Kidney capillary endothelial cell (primary cell): ENCODE results near the gene PALM.

Experiments used
- DNase-seq: peaks from one replicate; pipeline ENCODE4 v3.0.0-alpha.2; 2018; ENCODE audit warnings: low spot score

The PALM gene

DNA sequence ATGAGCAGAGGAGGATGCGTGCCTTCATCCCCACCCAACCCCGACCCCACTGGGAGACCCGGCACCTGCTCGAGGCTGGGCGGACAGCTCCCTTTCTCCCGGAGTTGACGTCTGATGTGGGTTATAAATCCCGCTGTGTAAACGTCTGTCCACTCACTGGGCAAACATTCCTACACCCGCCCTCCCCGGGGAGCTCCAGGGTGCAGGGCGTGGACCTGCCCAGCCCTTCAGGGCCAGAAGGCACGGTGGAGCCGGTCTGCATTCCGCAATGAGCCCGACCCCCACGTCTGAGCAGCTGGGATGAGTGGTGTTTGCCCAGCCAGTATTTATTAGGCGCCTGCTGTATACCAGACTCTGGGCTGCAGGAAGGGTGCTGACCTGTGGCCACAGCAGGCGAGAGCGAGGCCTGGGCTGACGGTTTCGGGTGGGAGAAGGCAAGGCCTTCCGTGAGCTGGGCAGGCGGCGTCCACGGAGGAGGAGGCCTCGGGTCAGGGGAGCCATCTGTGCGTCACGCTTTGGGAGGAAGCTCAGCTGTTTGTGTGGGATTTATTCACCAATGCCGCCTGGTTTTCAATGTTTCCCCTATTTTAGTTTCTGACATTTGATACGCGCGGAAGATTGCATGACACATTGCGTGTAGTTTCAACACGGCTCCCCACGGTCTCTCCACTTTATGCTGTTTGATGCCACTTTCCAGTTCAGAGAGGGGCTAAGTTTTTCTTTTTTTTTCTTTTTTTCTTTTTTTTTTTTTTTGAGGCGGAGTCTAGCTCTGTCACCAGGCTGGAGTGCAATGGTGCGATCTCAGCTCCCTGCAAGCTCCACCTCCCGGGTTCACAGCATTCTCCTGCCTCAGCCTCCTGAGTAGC lies 44.1 kb downstream of the PALM start:
- no peak for DNase-seq

DNA sequence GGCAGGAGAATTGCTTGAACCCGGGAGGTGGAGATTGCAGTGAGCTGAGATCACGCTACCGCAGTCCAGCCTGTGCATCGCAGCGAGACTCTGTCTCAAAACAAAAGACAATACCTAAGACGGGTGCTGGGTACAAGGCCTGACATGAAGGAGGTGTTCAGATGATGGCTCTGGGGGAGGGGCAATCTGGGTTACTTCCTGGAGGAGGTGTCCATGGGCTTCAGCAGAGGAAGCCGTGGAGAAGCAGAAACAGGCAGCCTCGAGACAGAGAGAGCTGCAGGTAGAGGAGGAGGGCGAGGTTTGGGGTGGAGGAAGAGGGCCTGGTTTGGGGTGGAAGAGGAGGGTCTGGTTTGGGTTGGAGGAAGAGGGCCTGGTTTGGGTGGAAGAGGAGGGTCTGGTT lies 45.8 kb downstream of the PALM start:
- DNase-seq, result no peak

DNA sequence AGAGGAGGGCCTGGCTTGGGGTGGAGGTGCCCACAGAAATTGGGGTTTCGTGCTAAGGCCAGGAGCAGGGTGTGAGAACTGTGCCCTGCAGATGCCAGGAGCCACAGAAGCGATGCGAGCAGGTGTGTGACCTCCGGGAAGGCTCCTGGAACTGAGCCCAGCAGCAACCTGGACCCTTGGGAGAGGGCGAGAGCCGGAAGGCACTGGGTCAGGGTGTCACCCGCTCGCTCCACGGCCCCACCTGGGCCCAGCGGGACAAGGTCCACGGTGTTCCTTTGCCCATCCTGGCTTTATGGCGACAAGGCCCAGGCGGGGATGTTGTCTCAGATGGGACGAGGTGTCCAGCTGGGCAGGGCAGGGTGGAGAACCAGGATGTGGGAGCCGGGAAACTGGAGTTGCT lies 46.3 kb downstream of the PALM start:
- no peak for DNase-seq

- DNase-seq, result peak; percentile 33
Measured at GRCh38 chr19:756236-756635, 47.5 kb downstream of the PALM start.

- no peak for DNase-seq
Measured at GRCh38 chr19:756821-757688, 48.3 kb downstream of the PALM start.

GRCh38 chr19:757811-758668 lies 49.3 kb downstream of the PALM start:
- no peak for DNase-seq

DNA sequence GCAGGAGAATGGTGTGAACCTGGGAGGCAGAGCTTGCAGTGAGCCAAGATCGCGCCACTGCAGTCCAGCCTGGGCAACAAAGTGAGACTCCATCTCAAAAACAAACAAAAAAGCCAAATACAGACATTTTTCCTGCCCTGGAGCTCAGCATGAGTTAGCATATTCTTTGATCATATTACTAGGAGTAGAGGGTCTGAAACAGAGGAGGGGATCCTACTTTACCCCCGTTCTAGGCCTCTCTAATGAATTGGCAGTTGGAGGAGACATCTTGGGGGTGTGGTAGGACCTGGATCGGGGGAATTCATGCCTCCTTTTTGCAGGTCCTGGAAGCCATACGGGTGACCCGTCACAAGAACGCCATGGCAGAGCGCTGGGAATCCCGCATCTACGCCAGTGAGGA lies 54.4 kb downstream of the PALM start:
- DNase-seq, result no peak

- no peak for DNase-seq
Measured at GRCh38 chr19:763869-764268, 55.1 kb downstream of the PALM start.

DNA sequence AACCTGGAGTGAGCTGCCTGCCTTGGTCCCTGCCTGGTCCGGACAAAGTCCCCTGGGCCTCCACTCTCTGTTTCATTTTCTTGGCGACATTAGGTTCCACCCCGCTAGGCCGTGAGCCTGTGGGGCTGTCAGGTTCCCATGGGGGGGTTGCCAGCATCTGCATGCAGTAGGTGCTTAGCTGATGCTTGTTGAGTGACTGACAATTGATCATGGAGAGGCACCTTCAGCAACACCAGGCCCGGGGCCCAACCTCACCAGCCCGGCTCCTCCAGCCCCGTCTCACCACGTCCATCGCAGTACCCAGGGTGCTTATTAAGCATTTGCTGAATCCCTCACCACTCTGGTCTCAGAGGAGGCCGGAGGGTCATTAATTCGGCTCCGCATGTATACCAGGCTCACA lies 55.6 kb downstream of the PALM start:
- no peak for DNase-seq

GRCh38 chr19:765179-765738 lies 56.5 kb downstream of the PALM start:
- DNase-seq, result no peak

- peak; percentile 23 for DNase-seq
Measured at GRCh38 chr19:768424-768823, 59.7 kb downstream of the PALM start.

DNA sequence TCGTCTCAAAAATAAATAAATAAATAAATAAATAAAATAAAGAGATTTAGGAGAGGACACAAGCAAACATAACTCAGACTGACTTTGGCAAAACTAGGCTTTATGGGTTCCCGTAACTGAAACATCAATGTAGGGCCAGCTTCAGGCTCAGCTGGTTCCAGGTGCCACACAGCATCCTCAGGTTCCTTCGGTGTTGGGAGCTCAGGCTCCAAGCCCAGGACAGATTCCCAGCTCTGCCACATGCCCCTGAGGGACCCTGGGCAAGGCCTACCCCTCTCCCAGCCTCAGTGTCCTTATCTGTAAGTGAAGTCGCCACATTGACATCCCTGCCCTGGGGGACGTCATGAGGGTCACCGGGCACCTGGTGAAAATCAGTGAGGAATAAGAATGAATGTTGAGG lies 60.9 kb downstream of the PALM start:
- no peak for DNase-seq

GRCh38 chr19:771332-771785 lies 62.6 kb downstream of the PALM start:
- DNase-seq, result peak; percentile 75

DNA sequence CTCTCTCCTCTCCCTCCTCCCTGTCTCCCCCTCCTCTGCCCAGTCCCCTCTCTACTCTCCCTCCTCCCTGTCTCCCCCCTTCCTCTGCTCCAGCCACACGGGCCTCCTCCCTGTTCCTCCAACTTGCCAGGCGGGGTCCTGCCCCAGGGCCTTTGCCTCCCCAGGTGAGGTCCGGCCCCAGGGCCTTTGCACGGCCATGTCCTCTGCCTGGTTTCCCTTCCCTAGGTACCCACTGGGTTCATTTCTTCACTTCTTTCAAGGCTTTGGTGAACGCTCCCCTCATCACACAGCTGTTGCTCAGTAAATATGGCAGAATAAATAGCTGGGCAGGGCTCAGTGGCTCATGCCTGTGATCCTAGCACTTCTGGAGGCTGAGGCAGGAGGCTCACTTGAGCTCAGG lies 63.3 kb downstream of the PALM start:
- DNase-seq, result no peak

GRCh38 chr19:772730-773436 lies 64.1 kb downstream of the PALM start:
- DNase-seq, result no peak

- DNase-seq, result no peak
Measured at GRCh38 chr19:776549-776948, 67.8 kb downstream of the PALM start.

- DNase-seq, result peak; percentile 53
Measured at GRCh38 chr19:778910-779653, 70.3 kb downstream of the PALM start.

DNA sequence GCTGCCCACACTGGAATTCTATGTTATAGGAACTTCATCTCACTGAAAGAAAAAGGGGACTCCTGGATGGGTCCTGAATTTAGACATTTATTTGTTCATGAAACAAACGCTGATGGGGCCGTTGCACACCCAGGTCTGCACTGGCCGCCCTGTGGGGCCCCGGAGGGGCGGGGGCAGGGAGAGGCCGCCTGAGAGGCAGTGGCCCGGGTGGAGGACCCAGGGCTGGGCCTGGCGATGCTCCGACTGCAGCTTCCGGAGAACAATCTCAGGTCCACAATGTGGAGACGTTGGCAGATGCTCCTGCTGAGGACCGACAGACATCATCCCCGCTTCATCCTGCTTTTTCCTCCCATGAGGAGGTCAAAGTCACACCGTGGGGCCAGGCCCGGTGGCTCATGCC lies 72.2 kb downstream of the PALM start:
- no peak for DNase-seq

- DNase-seq, result no peak
Measured at GRCh38 chr19:781800-782184, 73.1 kb downstream of the PALM start.

DNA sequence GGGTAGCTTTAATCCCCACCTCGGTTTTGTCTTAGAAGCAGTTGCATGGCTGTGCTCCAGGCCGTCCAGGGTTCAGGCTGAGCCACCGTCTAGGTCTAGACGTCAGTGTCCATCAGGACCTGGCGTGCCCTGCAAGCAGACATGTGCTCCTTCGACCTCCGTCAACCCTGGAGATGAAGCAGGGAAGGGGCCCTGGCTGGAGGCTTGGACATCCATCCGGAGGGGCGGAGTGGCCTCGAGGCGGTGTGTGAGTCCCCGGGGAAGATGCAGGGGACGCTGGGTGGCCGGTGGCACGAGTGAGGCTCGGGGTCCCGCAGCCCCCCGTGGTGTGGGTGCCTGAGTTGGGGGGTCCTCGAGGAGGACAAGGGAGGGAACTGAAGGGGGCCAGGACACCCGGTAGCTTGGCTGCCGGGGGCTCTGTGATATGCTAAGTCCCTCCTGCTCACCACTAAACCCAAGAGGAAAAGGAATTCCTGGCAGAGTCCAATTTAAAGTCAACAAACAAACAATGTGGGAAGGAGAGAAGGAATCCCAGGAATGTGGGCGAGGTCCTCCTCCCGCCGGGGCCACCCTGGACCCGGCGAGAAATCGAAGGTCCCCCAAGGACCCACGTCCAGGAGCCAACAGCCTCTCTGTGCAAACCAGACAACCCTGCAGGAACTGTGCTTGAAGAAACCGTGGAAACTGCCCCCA lies 73.6 kb downstream of the PALM start:
- DNase-seq, result peak; percentile 80
